ENCODE results near the gene MTMR2. TPM values are rescaled to one million over a fixed set of nuclear protein-coding genes. Genes with fewer than 3 reads are reported as not detected.

MTMR2 gene
- total and polyA plus RNA-seq, 9 of the 15 experiments (the other 6 are each of a cell fraction or from before 2014, with no cell fraction given), result 12.6 to 35.8 (median 25.2) TPM

DNA sequence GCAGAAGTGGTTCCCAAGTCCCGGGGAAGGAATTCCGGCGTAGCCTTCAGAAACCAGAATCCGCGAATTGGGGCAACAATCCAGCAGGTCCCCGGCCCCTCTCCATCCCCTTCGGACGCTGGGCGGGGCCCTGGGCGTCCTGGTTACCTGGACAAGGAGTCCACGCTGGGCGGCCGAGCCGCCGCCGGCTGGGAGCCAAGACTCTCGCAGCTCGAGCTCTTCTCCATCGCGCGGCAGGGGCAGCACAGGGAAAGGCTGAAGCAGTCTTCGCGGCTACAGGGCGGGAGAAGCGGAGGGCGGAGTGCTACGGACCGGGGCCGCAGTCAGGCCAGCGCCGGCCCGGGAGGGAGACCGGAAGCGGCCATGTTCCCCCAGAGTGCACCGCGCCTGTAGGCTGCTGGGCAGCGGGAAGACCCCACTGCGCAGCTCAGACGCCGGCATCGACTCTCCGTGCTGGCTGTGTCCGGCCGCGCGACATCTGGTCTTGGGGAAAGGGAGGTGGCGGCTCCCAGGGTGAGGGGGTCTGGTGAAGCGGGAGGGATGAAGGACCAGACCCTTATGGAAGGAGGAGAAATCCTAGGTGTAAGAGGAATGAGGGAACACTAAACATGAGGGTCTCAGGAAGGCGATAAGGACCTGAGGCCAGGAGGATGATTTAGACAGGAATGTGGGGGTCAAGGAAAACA is at the start of gene MTMR2 (continued):
- TF ChIP-seq, protein P1, sequence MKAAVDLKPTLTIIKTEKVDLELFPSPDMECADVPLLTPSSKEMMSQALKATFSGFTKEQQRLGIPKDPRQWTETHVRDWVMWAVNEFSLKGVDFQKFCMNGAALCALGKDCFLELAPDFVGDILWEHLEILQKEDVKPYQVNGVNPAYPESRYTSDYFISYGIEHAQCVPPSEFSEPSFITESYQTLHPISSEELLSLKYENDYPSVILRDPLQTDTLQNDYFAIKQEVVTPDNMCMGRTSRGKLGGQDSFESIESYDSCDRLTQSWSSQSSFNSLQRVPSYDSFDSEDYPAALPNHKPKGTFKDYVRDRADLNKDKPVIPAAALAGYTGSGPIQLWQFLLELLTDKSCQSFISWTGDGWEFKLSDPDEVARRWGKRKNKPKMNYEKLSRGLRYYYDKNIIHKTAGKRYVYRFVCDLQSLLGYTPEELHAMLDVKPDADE (conservative IDR thresholded peaks at IDR 0.05; ENCODE audit: control insufficient read depth, low read depth, low read length), result peak; percentile 85
- TF ChIP-seq RAD21 (CRISPR knock-in tag; conservative IDR thresholded peaks at IDR 0.05 in 1 of 2, IDR thresholded peaks at IDR 0.05 in 1 of 2), result 0 out of 4 replicates have a peak, but pooled peaks have one; percentile 7 to 17
- peak; percentile 81 for TF ChIP-seq PCBP1 (IDR thresholded peaks at IDR 0.05; ENCODE audit: low read depth, low read length, poor library complexity, severe bottlenecking)
- 0 out of 2 replicates have a peak, but pooled peaks have one; percentile 28 for TF ChIP-seq KLF13 (tag; IDR thresholded peaks at IDR 0.05; ENCODE audit: borderline replicate concordance, low read depth)
- TF ChIP-seq, protein P2, sequence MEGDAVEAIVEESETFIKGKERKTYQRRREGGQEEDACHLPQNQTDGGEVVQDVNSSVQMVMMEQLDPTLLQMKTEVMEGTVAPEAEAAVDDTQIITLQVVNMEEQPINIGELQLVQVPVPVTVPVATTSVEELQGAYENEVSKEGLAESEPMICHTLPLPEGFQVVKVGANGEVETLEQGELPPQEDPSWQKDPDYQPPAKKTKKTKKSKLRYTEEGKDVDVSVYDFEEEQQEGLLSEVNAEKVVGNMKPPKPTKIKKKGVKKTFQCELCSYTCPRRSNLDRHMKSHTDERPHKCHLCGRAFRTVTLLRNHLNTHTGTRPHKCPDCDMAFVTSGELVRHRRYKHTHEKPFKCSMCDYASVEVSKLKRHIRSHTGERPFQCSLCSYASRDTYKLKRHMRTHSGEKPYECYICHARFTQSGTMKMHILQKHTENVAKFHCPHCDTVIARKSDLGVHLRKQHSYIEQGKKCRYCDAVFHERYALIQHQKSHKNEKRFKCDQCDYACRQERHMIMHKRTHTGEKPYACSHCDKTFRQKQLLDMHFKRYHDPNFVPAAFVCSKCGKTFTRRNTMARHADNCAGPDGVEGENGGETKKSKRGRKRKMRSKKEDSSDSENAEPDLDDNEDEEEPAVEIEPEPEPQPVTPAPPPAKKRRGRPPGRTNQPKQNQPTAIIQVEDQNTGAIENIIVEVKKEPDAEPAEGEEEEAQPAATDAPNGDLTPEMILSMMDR (IDR thresholded peaks at IDR 0.05 in 2 of 3, conservative IDR thresholded peaks at IDR 0.05 in 1 of 3; ENCODE audit: insufficient read depth in 2 of 3, low read depth in 1 of 3, low read length in 3 of 3), result 0 out of 6 replicates have a peak, but pooled peaks of 1 of the 3 experiments have one; percentile 5
- TF ChIP-seq SMAD1 (IDR thresholded peaks at IDR 0.05; ENCODE audit: low read depth, low read length, partially characterized antibody), result peak; percentile 81
- TF ChIP-seq SRF (CRISPR knock-in tag; IDR thresholded peaks at IDR 0.05), result 0 out of 4 replicates have a peak, but pooled peaks of 1 of the 2 experiments have one; percentile 19
- TF ChIP-seq, protein P3, sequence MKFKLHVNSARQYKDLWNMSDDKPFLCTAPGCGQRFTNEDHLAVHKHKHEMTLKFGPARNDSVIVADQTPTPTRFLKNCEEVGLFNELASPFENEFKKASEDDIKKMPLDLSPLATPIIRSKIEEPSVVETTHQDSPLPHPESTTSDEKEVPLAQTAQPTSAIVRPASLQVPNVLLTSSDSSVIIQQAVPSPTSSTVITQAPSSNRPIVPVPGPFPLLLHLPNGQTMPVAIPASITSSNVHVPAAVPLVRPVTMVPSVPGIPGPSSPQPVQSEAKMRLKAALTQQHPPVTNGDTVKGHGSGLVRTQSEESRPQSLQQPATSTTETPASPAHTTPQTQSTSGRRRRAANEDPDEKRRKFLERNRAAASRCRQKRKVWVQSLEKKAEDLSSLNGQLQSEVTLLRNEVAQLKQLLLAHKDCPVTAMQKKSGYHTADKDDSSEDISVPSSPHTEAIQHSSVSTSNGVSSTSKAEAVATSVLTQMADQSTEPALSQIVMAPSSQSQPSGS (CRISPR knock-in tag; IDR thresholded peaks at IDR 0.05), result no peak
- TF ChIP-seq SMARCE1 (IDR thresholded peaks at IDR 0.05), result peak; percentile 54; the same call in 1 of the 2 replicates
- TF ChIP-seq, protein P4, sequence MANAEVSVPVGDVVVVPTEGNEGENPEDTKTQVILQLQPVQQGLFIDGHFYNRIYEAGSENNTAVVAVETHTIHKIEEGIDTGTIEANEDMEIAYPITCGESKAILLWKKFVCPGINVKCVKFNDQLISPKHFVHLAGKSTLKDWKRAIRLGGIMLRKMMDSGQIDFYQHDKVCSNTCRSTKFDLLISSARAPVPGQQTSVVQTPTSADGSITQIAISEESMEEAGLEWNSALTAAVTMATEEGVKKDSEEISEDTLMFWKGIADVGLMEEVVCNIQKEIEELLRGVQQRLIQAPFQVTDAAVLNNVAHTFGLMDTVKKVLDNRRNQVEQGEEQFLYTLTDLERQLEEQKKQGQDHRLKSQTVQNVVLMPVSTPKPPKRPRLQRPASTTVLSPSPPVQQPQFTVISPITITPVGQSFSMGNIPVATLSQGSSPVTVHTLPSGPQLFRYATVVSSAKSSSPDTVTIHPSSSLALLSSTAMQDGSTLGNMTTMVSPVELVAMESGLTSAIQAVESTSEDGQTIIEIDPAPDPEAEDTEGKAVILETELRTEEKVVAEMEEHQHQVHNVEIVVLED (CRISPR knock-in tag; IDR thresholded peaks at IDR 0.05), result peak; percentile 37; the same call in 1 of the 2 replicates
- TF ChIP-seq GATA2 (CRISPR knock-in tag; IDR thresholded peaks at IDR 0.05), result 0 out of 2 replicates have a peak, but pooled peaks have one; percentile 22
- TF ChIP-seq, protein P5, sequence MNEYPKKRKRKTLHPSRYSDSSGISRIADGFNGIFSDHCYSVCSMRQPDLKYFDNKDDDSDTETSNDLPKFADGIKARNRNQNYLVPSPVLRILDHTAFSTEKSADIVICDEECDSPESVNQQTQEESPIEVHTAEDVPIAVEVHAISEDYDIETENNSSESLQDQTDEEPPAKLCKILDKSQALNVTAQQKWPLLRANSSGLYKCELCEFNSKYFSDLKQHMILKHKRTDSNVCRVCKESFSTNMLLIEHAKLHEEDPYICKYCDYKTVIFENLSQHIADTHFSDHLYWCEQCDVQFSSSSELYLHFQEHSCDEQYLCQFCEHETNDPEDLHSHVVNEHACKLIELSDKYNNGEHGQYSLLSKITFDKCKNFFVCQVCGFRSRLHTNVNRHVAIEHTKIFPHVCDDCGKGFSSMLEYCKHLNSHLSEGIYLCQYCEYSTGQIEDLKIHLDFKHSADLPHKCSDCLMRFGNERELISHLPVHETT (CRISPR knock-in tag; conservative IDR thresholded peaks at IDR 0.05 in 1 of 2, IDR thresholded peaks at IDR 0.05 in 1 of 2), result 0 out of 4 replicates have a peak, but pooled peaks of 1 of the 2 experiments have one; percentile 38
- TF ChIP-seq, protein P6, sequence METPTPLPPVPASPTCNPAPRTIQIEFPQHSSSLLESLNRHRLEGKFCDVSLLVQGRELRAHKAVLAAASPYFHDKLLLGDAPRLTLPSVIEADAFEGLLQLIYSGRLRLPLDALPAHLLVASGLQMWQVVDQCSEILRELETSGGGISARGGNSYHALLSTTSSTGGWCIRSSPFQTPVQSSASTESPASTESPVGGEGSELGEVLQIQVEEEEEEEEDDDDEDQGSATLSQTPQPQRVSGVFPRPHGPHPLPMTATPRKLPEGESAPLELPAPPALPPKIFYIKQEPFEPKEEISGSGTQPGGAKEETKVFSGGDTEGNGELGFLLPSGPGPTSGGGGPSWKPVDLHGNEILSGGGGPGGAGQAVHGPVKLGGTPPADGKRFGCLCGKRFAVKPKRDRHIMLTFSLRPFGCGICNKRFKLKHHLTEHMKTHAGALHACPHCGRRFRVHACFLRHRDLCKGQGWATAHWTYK (CRISPR knock-in tag; IDR thresholded peaks at IDR 0.05), result peak; percentile 64; the same call in 1 of the 2 replicates
- peak; percentile 52; the same call in 1 of the 2 replicates for TF ChIP-seq TGIF2 (CRISPR knock-in tag; IDR thresholded peaks at IDR 0.05)
